Fibroblast of villous mesenchyme (primary cell): ENCODE results near the gene CREG2. TPM values are rescaled to one million over a fixed set of nuclear protein-coding genes. Genes with fewer than 3 reads are reported as not detected.

Experiments used
- DNase-seq: peaks from one replicate; pipeline ENCODE4 v3.0.0-alpha.2; 2010; ENCODE audit warnings: low read depth
- H3K4me3 ChIP-seq: 2 replicates; pipeline ENCODE4 v1.5.1; 2011; ENCODE audit warnings: low read depth, mild to moderate bottlenecking, low read length
- total RNA-seq: library from RNA; depleted of rRNA; stranded (reverse); fragments of >200 nt; gene quantifications from 2 replicates; pipeline ENCODE4 v1.2.3, GENCODE V29; 2012
- TF ChIP-seq, protein P1 (sequence below): IDR thresholded peaks from 2 replicates; pipeline ENCODE4 v1.5.1; 2012; ENCODE audit warnings: low read depth, mild to moderate bottlenecking, low read length; ENCODE audit not compliant: insufficient read depth

The CREG2 gene
- total RNA-seq, 1 donor = not detected

DNA sequence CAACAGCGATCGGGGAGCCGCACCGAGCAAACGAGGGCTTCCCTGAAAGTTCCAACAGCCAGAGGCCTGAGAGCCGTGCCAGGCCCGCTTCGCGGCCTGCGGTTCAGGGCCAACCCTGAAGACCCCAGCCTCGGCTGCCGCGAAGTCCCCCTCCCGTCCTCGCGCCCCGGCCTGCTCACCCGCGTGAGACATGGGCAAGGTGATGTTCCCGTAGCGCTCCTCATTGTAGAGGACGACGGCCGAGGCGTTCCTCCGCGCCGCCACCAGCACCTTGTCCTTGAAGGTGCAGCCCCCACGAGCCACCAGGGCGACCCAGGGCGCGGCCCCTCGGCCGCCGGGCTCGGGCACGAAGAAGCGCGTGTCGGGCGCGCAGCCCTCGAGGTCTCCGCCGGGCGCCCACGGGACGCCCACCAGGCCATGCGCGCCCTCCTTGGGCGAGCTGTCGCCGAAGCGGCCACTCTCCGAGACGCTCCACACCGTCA lies 79.3 kb downstream of the CREG2 start:
- no peak for DNase-seq
- H3K4me3 ChIP-seq = peak overlapping the region; percentile 85
- TF ChIP-seq, protein P1, sequence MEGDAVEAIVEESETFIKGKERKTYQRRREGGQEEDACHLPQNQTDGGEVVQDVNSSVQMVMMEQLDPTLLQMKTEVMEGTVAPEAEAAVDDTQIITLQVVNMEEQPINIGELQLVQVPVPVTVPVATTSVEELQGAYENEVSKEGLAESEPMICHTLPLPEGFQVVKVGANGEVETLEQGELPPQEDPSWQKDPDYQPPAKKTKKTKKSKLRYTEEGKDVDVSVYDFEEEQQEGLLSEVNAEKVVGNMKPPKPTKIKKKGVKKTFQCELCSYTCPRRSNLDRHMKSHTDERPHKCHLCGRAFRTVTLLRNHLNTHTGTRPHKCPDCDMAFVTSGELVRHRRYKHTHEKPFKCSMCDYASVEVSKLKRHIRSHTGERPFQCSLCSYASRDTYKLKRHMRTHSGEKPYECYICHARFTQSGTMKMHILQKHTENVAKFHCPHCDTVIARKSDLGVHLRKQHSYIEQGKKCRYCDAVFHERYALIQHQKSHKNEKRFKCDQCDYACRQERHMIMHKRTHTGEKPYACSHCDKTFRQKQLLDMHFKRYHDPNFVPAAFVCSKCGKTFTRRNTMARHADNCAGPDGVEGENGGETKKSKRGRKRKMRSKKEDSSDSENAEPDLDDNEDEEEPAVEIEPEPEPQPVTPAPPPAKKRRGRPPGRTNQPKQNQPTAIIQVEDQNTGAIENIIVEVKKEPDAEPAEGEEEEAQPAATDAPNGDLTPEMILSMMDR = no peak

DNA sequence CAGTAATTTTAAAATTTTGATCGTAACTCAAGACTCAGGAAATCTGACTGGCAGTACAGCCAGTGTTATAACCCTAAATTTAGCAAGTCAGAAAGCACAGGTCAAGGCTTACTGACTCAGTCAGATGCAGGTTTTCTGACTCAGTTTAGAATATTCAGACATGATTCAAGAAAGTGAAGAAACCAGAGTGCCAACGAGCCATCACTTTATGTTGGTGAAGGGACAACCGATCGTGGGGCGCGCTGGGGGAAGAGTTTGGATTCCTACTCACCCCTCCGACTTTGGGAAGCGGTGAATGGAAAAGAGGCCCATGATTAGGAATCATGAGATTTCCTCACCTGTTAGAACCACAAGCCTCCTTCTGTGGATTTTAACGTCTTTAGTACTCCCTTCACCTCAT lies 79.8 kb downstream of the CREG2 start:
- TF ChIP-seq, protein P1 = no peak
- peak overlapping the region; percentile 85 for H3K4me3 ChIP-seq
- DNase-seq = peak; percentile 26

GRCh38 chr2:101306410-101306809 lies 80.9 kb downstream of the CREG2 start:
- peak overlapping the region; percentile 85 for H3K4me3 ChIP-seq
- TF ChIP-seq, protein P1 = no peak
- no peak for DNase-seq

GRCh38 chr2:101305492-101306078 lies 81.7 kb downstream of the CREG2 start:
- H3K4me3 ChIP-seq = peak overlapping the region; percentile 85
- TF ChIP-seq, protein P1 = no peak

DNA sequence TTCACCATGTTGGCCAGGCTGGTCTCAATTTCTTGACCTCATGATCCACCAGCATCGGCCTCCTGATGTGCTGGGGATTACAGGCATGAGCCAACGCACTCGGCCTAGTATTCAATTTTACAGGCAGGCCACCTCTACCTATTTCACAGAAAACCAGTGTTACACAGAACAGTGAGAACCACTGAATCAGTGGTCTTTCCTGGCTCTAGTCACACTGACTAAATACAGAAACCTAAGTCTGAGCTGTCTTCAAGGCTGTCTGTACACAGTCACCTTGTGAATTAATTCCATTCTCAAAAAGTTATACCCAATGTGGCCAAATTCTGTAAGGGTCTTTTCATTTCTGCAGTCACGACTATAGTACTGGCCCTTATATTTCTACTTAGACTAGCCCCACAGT lies 82.3 kb downstream of the CREG2 start:
- H3K4me3 ChIP-seq = no peak overlapping the region
- no peak for DNase-seq
- TF ChIP-seq, protein P1 = no peak

More at GRCh38 chr2:101305492-101306078, 81.7 kb downstream of the CREG2 start:
- peak; percentile 79 for DNase-seq

GRCh38 chr2:101303688-101304087 lies 83.6 kb downstream of the CREG2 start:
- no peak overlapping the region for H3K4me3 ChIP-seq
- TF ChIP-seq, protein P1 = no peak
- DNase-seq = no peak

DNA sequence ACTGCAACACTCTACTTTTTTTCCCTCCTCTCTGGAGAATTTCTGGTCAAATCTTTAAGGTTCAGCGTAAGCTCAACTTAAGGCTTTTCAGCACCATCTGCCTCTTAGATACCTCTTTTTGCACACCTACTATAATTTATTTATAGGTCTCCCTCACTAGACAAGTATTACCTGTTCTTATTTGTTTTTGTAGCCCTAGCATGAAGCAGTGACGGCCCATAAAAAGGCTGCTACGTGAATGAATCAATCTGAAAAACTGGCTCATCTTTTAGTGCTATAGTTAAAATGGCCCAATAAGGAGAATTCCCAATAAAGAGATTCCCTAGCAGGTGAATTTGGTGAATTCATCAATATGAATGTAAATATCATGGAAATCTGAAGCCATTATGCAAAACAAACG lies 85.3 kb downstream of the CREG2 start:
- DNase-seq = no peak
- no peak overlapping the region for H3K4me3 ChIP-seq
- TF ChIP-seq, protein P1 = no peak
